Breast epithelium (tissue), 4 donors: ENCODE measurements around the gene RASAL1. TPM values are rescaled to one million over a fixed set of nuclear protein-coding genes. Genes with fewer than 3 reads are reported as not detected.

ENCODE experiments used
- DNase-seq, 2 donors: peaks; one replicate each; pipeline ENCODE4 v3.0.0-alpha.2; 2019; ENCODE audit warnings: low spot score in 2 of 2
- H3K27ac ChIP-seq, 2 donors: fragments of 200-600 bp; sonication (generic) in 1 of 2; one replicate each; pipeline ENCODE4 v1.5.1; 2016 to 2019; ENCODE audit warnings: mild to moderate bottlenecking in 1 of 2
- H3K27me3 ChIP-seq, 2 donors: fragments of 200-600 bp; sonication (generic) in 1 of 2; one replicate each; pipeline versions ENCODE4 v1.5.1 to v1.6.0; 2017 to 2019; ENCODE audit warnings: control low read depth in 1 of 2, mild to moderate bottlenecking in 1 of 2
- H3K36me3 ChIP-seq: fragments of 200-600 bp; one replicate; pipeline ENCODE4 v1.5.1; 2019
- H3K4me1 ChIP-seq, 2 donors: fragments of 200-600 bp; sonication (generic); one replicate each; pipeline ENCODE4 v1.5.1; 2016 to 2019; ENCODE audit warnings: control low read depth in 1 of 2
- H3K4me3 ChIP-seq, 3 donors: fragments of 200-600 bp; sonication (generic); 1 replicate in 2 of 3; 2 replicates in 1 of 3; pipeline ENCODE4 v1.5.1; 2016 to 2019; ENCODE audit warnings: mild to moderate bottlenecking in 3 of 3, moderate library complexity in 2 of 3
- H3K9me3 ChIP-seq, 2 donors: fragments of 200-600 bp; sonication (generic) in 1 of 2; one replicate each; pipeline ENCODE4 v1.5.1; 2016 to 2019; ENCODE audit warnings: control low read depth in 1 of 2
- POLR2A ChIP-seq: fragments of 450-650 bp; IDR thresholded peaks from one replicate; pipeline ENCODE4 v1.6.1; 2016; ENCODE audit warnings: antibody characterized with exemption, mild to moderate bottlenecking, moderate library complexity
- POLR2AphosphoS5 ChIP-seq, 3 donors: sonication (generic); formaldehyde crosslinking; IDR thresholded peaks; one replicate each; pipeline ENCODE4 v1.6.1; 2017; ENCODE audit warnings: antibody characterized with exemption in 3 of 3
- intact Hi-C: fragments of 100-400 bp; cut with DNase I; formaldehyde crosslinking; loops from one replicate; pipeline ENCODE4 v1.15.1; 2023; ENCODE audit warnings: low total_unique reads
- total RNA-seq, 3 donors: library from RNA; depleted of rRNA; stranded (reverse); fragments of >200 nt; gene quantifications; one replicate each; pipeline ENCODE4 v1.1.0, GENCODE V29; 2016
- TF ChIP-seq, protein P1 (sequence below), 3 donors: fragments of 450-650 bp; IDR thresholded peaks; one replicate each; pipeline ENCODE4 v1.5.1; 2016 to 2017; ENCODE audit warnings: antibody characterized with exemption in 3 of 3, mild to moderate bottlenecking in 3 of 3, moderate library complexity in 3 of 3

The RASAL1 gene
- total RNA-seq, 3 donors from 2014 or later = 1.3 to 6.7 TPM; not detected in 1

DNA sequence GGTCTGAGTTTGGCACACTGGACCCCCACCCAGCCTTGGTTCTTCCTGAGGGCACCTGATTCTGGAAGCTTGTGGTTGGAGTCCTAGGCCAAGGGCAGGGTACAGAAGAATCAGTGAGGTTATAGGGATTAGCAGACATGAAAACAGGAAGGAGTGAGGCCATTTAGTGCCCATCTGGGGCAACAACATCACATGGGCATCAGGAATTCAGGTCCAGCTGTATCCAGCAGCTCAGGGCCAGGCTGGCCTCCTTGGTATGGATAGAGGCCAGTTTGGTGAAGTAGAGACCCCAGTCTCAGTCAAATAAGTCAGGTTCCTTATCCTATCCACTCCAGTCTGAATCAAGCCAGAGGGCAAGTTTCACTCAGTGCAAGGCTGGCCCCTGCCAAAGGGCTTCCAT, 36.2 kb downstream of the RASAL1 start:
- Histone ChIP-seq H3K27me3 (no peaks in the 10 kb centered on the region), H3K36me3 (no peaks in the 10 kb centered on the region), H3K9me3 (no peaks in the 10 kb centered on the region), H3K4me1 (no peaks in the 10 kb centered on the region), H3K27ac (peak overlapping the region in 1 of 2 donors; percentile 68), H3K4me3 (no peak overlapping the region)
- TF ChIP-seq POLR2A = no peak
- no peak for TF ChIP-seq POLR2AphosphoS5 (IDR thresholded peaks at IDR 0.05)
- TF ChIP-seq, protein P1, sequence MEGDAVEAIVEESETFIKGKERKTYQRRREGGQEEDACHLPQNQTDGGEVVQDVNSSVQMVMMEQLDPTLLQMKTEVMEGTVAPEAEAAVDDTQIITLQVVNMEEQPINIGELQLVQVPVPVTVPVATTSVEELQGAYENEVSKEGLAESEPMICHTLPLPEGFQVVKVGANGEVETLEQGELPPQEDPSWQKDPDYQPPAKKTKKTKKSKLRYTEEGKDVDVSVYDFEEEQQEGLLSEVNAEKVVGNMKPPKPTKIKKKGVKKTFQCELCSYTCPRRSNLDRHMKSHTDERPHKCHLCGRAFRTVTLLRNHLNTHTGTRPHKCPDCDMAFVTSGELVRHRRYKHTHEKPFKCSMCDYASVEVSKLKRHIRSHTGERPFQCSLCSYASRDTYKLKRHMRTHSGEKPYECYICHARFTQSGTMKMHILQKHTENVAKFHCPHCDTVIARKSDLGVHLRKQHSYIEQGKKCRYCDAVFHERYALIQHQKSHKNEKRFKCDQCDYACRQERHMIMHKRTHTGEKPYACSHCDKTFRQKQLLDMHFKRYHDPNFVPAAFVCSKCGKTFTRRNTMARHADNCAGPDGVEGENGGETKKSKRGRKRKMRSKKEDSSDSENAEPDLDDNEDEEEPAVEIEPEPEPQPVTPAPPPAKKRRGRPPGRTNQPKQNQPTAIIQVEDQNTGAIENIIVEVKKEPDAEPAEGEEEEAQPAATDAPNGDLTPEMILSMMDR (IDR thresholded peaks at IDR 0.05) = no peak
- DNase-seq = no peak
- intact Hi-C loops = no loop called here

GRCh38 chr12:113098441-113099028, 37.0 kb downstream of the RASAL1 start:
- intact Hi-C loops = no loop called here
- Histone ChIP-seq H3K27ac (peak overlapping the region; percentile 67 to 68), H3K4me3 (peak overlapping the region in 2 of 3 donors; percentile 20 to 40), H3K36me3 (no peaks in the 10 kb centered on the region), H3K4me1 (no peaks in the 10 kb centered on the region), H3K9me3 (no peaks in the 10 kb centered on the region), H3K27me3 (no peaks in the 10 kb centered on the region)
- DNase-seq = peak; percentile 88 to 93
- TF ChIP-seq POLR2A (no peak), POLR2AphosphoS5 (IDR thresholded peaks at IDR 0.05) (peak in 2 of 3 donors; percentile 53 to 64)
- TF ChIP-seq, protein P1 (IDR thresholded peaks at IDR 0.05) = peak; percentile 83 to 95 (median 93)

- no peak for TF ChIP-seq POLR2A
- TF ChIP-seq, protein P1 (IDR thresholded peaks at IDR 0.05) = no peak
- no peak for TF ChIP-seq POLR2AphosphoS5 (IDR thresholded peaks at IDR 0.05)
- Histone ChIP-seq H3K27ac (peak overlapping the region in 1 of 2 donors; percentile 27), H3K9me3 (no peaks in the 10 kb centered on the region), H3K4me3 (peak overlapping the region in 2 of 3 donors; percentile 20 to 40), H3K36me3 (no peaks in the 10 kb centered on the region), H3K4me1 (no peaks in the 10 kb centered on the region), H3K27me3 (no peaks in the 10 kb centered on the region)
- intact Hi-C loops = no loop called here
- DNase-seq = peak in 1 of 2 donors; percentile 40
Measured at GRCh38 chr12:113097716-113098440, 37.7 kb downstream of the RASAL1 start.

- no peaks in the 10 kb centered on the region for H3K36me3 ChIP-seq
- no peaks in the 10 kb centered on the region for H3K27me3 ChIP-seq
- H3K4me3 ChIP-seq = no peak overlapping the region
- DNase-seq = no peak
- H3K27ac ChIP-seq = peak overlapping the region in 1 of 2 donors; percentile 27
- no peak for TF ChIP-seq POLR2A
- TF ChIP-seq, protein P1 (IDR thresholded peaks at IDR 0.05) = no peak
- TF ChIP-seq POLR2AphosphoS5 (IDR thresholded peaks at IDR 0.05) = no peak
- intact Hi-C loops = no loop called here
- H3K9me3 ChIP-seq = no peaks in the 10 kb centered on the region
- no peaks in the 10 kb centered on the region for H3K4me1 ChIP-seq
Measured at GRCh38 chr12:113096675-113097461, 38.7 kb downstream of the RASAL1 start.
